GM23338 (cell line): ENCODE results near the gene RILPL1. TPM values are rescaled to one million over a fixed set of nuclear protein-coding genes. Genes with fewer than 3 reads are reported as not detected.

Source experiments
- ATAC-seq: fragments of 200-7000 bp; cut with Tn5 transposase; 3 replicates; pipeline ENCODE4 v1.9.1; 2020
- DNase-seq: peaks from one replicate; pipeline ENCODE4 v3.0.0-alpha.2; 2015; ENCODE audit warnings: low spot score
- H2AFZ ChIP-seq: fragments of 200-600 bp; sonication (generic); 2 replicates; pipeline ENCODE4 v1.8.0; 2016; ENCODE audit warnings: antibody characterized with exemption, mild to moderate bottlenecking, moderate library complexity
- H3F3A ChIP-seq: fragments of 200-600 bp; sonication (generic); replicated peaks from 2 replicates; pipeline ENCODE4 v1.8.0; 2017; ENCODE audit warnings: antibody characterized with exemption, mixed run types, low read depth
- H3K27ac ChIP-seq: fragments of 200-600 bp; sonication (generic); 2 replicates; pipeline ENCODE4 v1.6.1; 2016; ENCODE audit warnings: low read depth
- H3K27me3 ChIP-seq: fragments of 200-600 bp; sonication (generic); 2 replicates; pipeline ENCODE4 v1.8.0; 2016; ENCODE audit warnings: mild to moderate bottlenecking, mixed run types, moderate library complexity; ENCODE audit not compliant: insufficient read depth
- H3K36me3 ChIP-seq: fragments of 200-600 bp; sonication (generic); 2 replicates; pipeline ENCODE4 v1.8.0; 2016; ENCODE audit warnings: mild to moderate bottlenecking; ENCODE audit not compliant: insufficient read depth
- H3K4me1 ChIP-seq: fragments of 200-600 bp; sonication (generic); 2 replicates; pipeline ENCODE4 v1.8.0; 2016; ENCODE audit warnings: mild to moderate bottlenecking, moderate library complexity; ENCODE audit not compliant: insufficient read depth
- H3K4me2 ChIP-seq: fragments of 200-600 bp; sonication (generic); 2 replicates; pipeline ENCODE4 v1.7.1; 2017; ENCODE audit warnings: mixed run types
- H3K4me3 ChIP-seq: fragments of 200-600 bp; sonication (generic); 2 replicates; pipeline ENCODE4 v1.6.1; 2016; ENCODE audit warnings: mixed run types
- H3K79me2 ChIP-seq: fragments of 200-600 bp; sonication (generic); replicated peaks from 2 replicates; pipeline ENCODE4 v1.8.0; 2017; ENCODE audit warnings: mild to moderate bottlenecking; ENCODE audit not compliant: insufficient read depth
- H3K9me2 ChIP-seq: fragments of 200-600 bp; sonication (generic); 2 replicates; pipeline ENCODE4 v1.8.0; 2017; ENCODE audit not compliant: insufficient read depth
- H4K20me1 ChIP-seq: fragments of 200-600 bp; sonication (generic); replicated peaks from 2 replicates; pipeline ENCODE4 v1.8.0; 2017; ENCODE audit warnings: mild to moderate bottlenecking; ENCODE audit not compliant: insufficient read depth
- H3K27ac Mint-ChIP-seq: 2 replicates; pipeline ENCODE4 v1.8.0; 2020; ENCODE audit warnings: inconsistent platforms, mild to moderate bottlenecking, moderate library complexity, mixed read lengths
- H3K27me3 Mint-ChIP-seq: 3 replicates; pipeline ENCODE4 v1.8.0; 2022; ENCODE audit warnings: low read depth, mild to moderate bottlenecking, moderate library complexity, mixed read lengths, inconsistent platforms; ENCODE audit not compliant: insufficient read depth, poor library complexity
- H3K36me3 Mint-ChIP-seq: 3 replicates; pipeline ENCODE4 v1.8.0; 2021; ENCODE audit warnings: low read depth, mild to moderate bottlenecking, inconsistent platforms, moderate library complexity, mixed read lengths
- H3K4me1 Mint-ChIP-seq: 3 replicates; pipeline ENCODE4 v1.8.0; 2020; ENCODE audit warnings: mild to moderate bottlenecking, inconsistent platforms, mixed read lengths
- H3K4me3 Mint-ChIP-seq: 3 replicates; pipeline ENCODE4 v1.8.0; 2021; ENCODE audit warnings: moderate library complexity, mild to moderate bottlenecking, inconsistent platforms, mixed read lengths
- H3K9me3 Mint-ChIP-seq: 3 replicates; pipeline ENCODE4 v1.8.0; 2020; ENCODE audit warnings: moderate library complexity, mild to moderate bottlenecking, inconsistent platforms, mixed read lengths
- CREB1 ChIP-seq: fragments of 250-450 bp; sonication (Bioruptor Pico); IDR thresholded peaks from 2 replicates; pipeline ENCODE4 v1.5.0; 2020; ENCODE audit warnings: low read depth, mild to moderate bottlenecking, moderate library complexity
- EZH2 ChIP-seq: fragments of 200-600 bp; sonication (generic); IDR thresholded peaks from one replicate; pipeline ENCODE4 v1.8.0; 2017; ENCODE audit warnings: antibody characterized with exemption, mild to moderate bottlenecking, low read depth; ENCODE audit not compliant: unreplicated experiment
- EZH2phosphoT487 ChIP-seq: fragments of 200-600 bp; sonication (generic); IDR thresholded peaks from one replicate; pipeline ENCODE4 v1.8.1; 2018; ENCODE audit warnings: antibody characterized with exemption; ENCODE audit not compliant: unreplicated experiment
- NANOG ChIP-seq: IDR thresholded peaks from 2 replicates; pipeline ENCODE4 v1.6.1; 2016; ENCODE audit warnings: antibody characterized with exemption, borderline replicate concordance
- ZNF331 ChIP-seq: fragments of 250-450 bp; sonication (Bioruptor Pico); IDR thresholded peaks from 2 replicates; pipeline ENCODE4 v1.5.0; 2020; ENCODE audit warnings: low read depth, mild to moderate bottlenecking, moderate library complexity
- polyA plus RNA-seq: library from polyadenylated mRNA; unstranded; fragments of >200 nt; fragmentation: Nextera tagmentation; extraction: Ambion mirVana; gene quantifications from 2 replicates; pipeline ENCODE4 v1.2.1, GENCODE V29; 2016
- total RNA-seq: library from RNA; depleted of rRNA; stranded (reverse); fragments of >200 nt; shearing (Covaris generic); gene quantifications from 2 replicates; pipeline ENCODE4 v1.2.3, GENCODE V29; 2014
- TF ChIP-seq, protein P1 (sequence below): IDR thresholded peaks from 2 replicates; pipeline ENCODE4 v1.6.1; 2016; ENCODE audit warnings: antibody characterized with exemption
- TF ChIP-seq, protein P2 (sequence below), 2 experiments: fragments of 200-600 bp in 1 of 2; sonication (generic) in 1 of 2; conservative IDR thresholded peaks; 2 replicates each; pipeline versions ENCODE4 v1.5.1 to v1.6.1; 2016 to 2017; ENCODE audit warnings: antibody characterized with exemption in 2 of 2, low read depth in 2 of 2, mild to moderate bottlenecking in 2 of 2, moderate library complexity in 1 of 2

RILPL1 gene
- total and polyA plus RNA-seq, 2 experiments from 2014 or later = 3.9 to 7.9 TPM

DNA sequence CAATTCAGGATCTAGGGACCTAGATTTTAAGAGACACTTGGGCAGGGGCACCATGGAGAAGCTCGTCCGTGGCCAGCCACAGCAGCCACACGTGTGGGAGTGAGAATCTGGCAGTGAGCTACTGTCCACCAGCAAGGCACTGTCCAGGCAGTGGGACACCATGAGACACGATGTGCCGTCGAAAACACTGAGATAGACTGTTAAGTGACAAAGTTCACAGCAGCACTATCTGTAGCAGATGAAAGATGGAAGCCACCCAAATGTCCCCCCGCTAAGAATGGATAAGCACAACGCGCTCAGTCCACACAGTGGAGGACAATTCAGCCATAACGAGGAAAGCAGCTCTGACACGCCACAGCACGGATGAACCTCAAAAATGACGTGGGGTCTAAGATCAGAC lies 19.7 kb downstream of the RILPL1 start:
- ATAC-seq (no peak), DNase-seq (no peak)
- no peak for TF ChIP-seq CREB1 (CRISPR knock-in tag)
- no peak for TF ChIP-seq NANOG
- Histone ChIP-seq H3F3A (no peaks in the 10 kb centered on the region), H3K9me2 (no peaks in the 10 kb centered on the region), H3K4me2 (no peak overlapping the region), H2AFZ (no peak overlapping the region), H3K27ac (peak overlapping the region; percentile 90), H3K27me3 (no peaks in the 10 kb centered on the region), H4K20me1 (no peaks in the 10 kb centered on the region; the same call in 1 of the 2 replicates), H3K36me3 (no peaks in the 10 kb centered on the region), H3K4me1 (no peaks in the 10 kb centered on the region), H3K4me3 (no peak overlapping the region), H3K79me2 (no peaks in the 10 kb centered on the region)
- Mint-ChIP-seq H3K9me3 (no peaks in the 10 kb centered on the region), H3K27ac (no peak overlapping the region), H3K27me3 (no peaks in the 10 kb centered on the region), H3K4me3 (no peak overlapping the region), H3K36me3 (peaks cover 19% of the 10 kb centered on the region), H3K4me1 (peaks cover 6% of the 10 kb centered on the region; the same call in 2 of the 3 replicates)

DNA sequence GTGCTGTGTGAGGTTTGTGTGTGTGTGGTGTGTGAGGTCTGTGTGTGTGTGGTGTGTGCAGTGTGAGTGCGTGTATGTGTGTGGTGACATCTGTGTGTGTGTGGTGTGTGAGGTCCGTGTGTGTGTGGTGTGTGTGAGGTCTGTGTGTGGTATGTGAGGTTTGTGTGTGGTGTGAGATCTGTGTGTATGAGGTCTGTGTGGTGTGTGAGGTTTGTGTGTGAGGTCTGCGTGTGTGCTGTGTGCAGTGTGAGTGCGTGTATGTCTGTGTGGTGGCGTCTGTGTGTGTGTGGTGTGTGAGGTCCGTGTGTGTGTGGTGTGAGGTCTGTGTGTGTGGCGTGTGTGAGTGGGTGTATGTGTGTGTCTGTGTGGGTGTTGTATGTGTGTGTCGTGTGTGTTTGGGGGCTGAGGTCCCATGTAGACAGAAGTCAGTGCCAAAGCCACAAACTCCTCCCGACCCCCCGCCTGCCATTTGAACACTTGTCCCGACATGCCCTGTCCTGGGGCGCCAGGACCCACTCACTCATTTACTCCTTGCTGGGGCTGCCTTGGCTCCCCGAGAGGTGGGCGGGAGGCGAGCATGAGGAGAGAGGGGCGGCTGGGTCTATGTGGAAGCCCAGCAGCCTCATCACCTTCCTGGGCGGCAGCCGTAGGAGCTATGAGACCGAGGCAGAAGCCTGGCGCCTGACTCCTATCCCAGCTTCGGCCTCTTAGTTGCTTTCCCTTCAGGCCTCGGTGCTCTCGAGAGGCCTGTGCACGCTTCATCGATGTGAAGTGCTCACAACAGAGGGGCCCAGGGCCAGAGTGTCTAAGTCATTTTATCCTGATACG lies 20.5 kb downstream of the RILPL1 start:
- ATAC-seq = peak; percentile 70

DNA sequence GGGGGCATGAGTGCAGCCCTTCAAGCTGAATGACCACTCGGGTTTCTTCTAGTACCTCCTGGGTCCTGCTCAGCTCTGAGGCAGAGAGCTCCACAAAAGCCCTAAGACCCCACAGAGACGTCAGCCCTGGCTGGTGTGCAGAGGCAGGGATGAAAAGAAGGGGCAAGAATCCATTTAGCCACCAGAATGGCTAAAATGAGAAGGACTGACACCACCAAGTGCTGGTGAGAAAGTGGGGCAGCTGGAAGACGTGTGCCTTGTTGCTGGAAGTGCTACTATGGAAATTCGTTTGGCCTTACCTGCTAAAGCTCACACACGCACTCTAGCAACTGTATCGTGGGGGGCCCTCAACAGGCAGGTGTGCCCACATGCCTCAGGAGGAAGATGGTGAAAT lies 26.7 kb downstream of the RILPL1 start:
- Mint-ChIP-seq H3K27me3 (peaks cover 5% of the 10 kb centered on the region), H3K27ac (no peak overlapping the region), H3K4me1 (no peaks in the 10 kb centered on the region), H3K36me3 (peaks cover 5% of the 10 kb centered on the region; the same call in 2 of the 3 replicates), H3K4me3 (no peak overlapping the region), H3K9me3 (no peaks in the 10 kb centered on the region)
- H3K79me2 ChIP-seq = no peaks in the 10 kb centered on the region
- no peaks in the 10 kb centered on the region for H3K4me1 ChIP-seq
- TF ChIP-seq EZH2phosphoT487 (no peak), EZH2 (no peak), NANOG (no peak), ZNF331 (no peak)
- TF ChIP-seq, protein P1, sequence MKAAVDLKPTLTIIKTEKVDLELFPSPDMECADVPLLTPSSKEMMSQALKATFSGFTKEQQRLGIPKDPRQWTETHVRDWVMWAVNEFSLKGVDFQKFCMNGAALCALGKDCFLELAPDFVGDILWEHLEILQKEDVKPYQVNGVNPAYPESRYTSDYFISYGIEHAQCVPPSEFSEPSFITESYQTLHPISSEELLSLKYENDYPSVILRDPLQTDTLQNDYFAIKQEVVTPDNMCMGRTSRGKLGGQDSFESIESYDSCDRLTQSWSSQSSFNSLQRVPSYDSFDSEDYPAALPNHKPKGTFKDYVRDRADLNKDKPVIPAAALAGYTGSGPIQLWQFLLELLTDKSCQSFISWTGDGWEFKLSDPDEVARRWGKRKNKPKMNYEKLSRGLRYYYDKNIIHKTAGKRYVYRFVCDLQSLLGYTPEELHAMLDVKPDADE = no peak
- TF ChIP-seq, protein P2, sequence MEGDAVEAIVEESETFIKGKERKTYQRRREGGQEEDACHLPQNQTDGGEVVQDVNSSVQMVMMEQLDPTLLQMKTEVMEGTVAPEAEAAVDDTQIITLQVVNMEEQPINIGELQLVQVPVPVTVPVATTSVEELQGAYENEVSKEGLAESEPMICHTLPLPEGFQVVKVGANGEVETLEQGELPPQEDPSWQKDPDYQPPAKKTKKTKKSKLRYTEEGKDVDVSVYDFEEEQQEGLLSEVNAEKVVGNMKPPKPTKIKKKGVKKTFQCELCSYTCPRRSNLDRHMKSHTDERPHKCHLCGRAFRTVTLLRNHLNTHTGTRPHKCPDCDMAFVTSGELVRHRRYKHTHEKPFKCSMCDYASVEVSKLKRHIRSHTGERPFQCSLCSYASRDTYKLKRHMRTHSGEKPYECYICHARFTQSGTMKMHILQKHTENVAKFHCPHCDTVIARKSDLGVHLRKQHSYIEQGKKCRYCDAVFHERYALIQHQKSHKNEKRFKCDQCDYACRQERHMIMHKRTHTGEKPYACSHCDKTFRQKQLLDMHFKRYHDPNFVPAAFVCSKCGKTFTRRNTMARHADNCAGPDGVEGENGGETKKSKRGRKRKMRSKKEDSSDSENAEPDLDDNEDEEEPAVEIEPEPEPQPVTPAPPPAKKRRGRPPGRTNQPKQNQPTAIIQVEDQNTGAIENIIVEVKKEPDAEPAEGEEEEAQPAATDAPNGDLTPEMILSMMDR (conservative IDR thresholded peaks at IDR 0.05; ENCODE audit: low read depth in 2 of 2) = no peak
- ATAC-seq (no peak), DNase-seq (no peak)
- H4K20me1 ChIP-seq = no peaks in the 10 kb centered on the region; the same call in 1 of the 2 replicates
- no peaks in the 10 kb centered on the region for H3K9me2 ChIP-seq
- H3K36me3 ChIP-seq = no peaks in the 10 kb centered on the region
- H3F3A ChIP-seq = no peaks in the 10 kb centered on the region
- no peak overlapping the region for H3K4me2 ChIP-seq
- no peak overlapping the region for H2AFZ ChIP-seq
- H3K4me3 ChIP-seq = no peak overlapping the region
- no peaks in the 10 kb centered on the region for H3K27me3 ChIP-seq
- no peak overlapping the region for H3K27ac ChIP-seq

More for the DNA sequence above, 20.5 kb downstream of the RILPL1 start:
- no peak for TF ChIP-seq CREB1 (CRISPR knock-in tag)
- peak; percentile 39 for DNase-seq
- Histone ChIP-seq H3K4me1 (no peaks in the 10 kb centered on the region), H3K9me2 (no peaks in the 10 kb centered on the region), H3F3A (no peaks in the 10 kb centered on the region), H3K27me3 (no peaks in the 10 kb centered on the region), H3K36me3 (no peaks in the 10 kb centered on the region), H3K4me2 (no peak overlapping the region), H3K27ac (peak overlapping the region; percentile 90), H2AFZ (no peak overlapping the region), H3K79me2 (no peaks in the 10 kb centered on the region), H3K4me3 (no peak overlapping the region), H4K20me1 (no peaks in the 10 kb centered on the region; the same call in 1 of the 2 replicates)
- Mint-ChIP-seq H3K4me1 (peaks cover 6% of the 10 kb centered on the region; the same call in 2 of the 3 replicates), H3K27ac (no peak overlapping the region), H3K9me3 (no peaks in the 10 kb centered on the region), H3K36me3 (peaks cover 16% of the 10 kb centered on the region), H3K4me3 (no peak overlapping the region), H3K27me3 (no peaks in the 10 kb centered on the region)
